H9 (cell line): ENCODE data around the gene SCUBE3. TPM values are rescaled to one million over a fixed set of nuclear protein-coding genes. Genes with fewer than 3 reads are reported as not detected.

Experiments
- DNase-seq: peaks from one replicate; pipeline ENCODE4 v3.0.0-alpha.2; 2017
- H2AFZ ChIP-seq: one replicate; pipeline ENCODE4 v1.6.1; 2013; ENCODE audit warnings: mild to moderate bottlenecking, low read length, control low read depth, moderate library complexity
- H2AK5ac ChIP-seq: 2 replicates; pipeline ENCODE4 v1.6.1; 2013; ENCODE audit warnings: low read length, control low read depth, mixed read lengths; ENCODE audit not compliant: insufficient read length
- H2BK120ac ChIP-seq: one replicate; pipeline ENCODE4 v1.6.1; 2013; ENCODE audit warnings: low read depth, mild to moderate bottlenecking, low read length, control low read depth, inconsistent platforms; ENCODE audit not compliant: poor library complexity, severe bottlenecking
- H2BK12ac ChIP-seq: 2 replicates; pipeline ENCODE4 v1.6.1; 2013; ENCODE audit warnings: low read length, control low read depth, mixed read lengths, low read depth; ENCODE audit not compliant: insufficient read length
- H2BK15ac ChIP-seq: 2 replicates; pipeline ENCODE4 v1.6.1; 2013; ENCODE audit warnings: low read depth, low read length, control low read depth
- H2BK20ac ChIP-seq: one replicate; pipeline ENCODE4 v1.6.1; 2013; ENCODE audit warnings: low read depth, mild to moderate bottlenecking, low read length, control low read depth, inconsistent platforms; ENCODE audit not compliant: poor library complexity, severe bottlenecking
- H2BK5ac ChIP-seq: 2 replicates; pipeline ENCODE4 v1.6.1; 2013; ENCODE audit warnings: low read length, control low read depth, mixed read lengths; ENCODE audit not compliant: insufficient read length
- H3K14ac ChIP-seq: 2 replicates; pipeline ENCODE4 v1.6.1; 2013; ENCODE audit warnings: low read length, control low read depth; ENCODE audit not compliant: insufficient read depth
- H3K18ac ChIP-seq: 2 replicates; pipeline ENCODE4 v1.6.1; 2013; ENCODE audit warnings: low read depth, mild to moderate bottlenecking, mixed read lengths, low read length, control low read depth; ENCODE audit not compliant: insufficient read length
- H3K23ac ChIP-seq: 2 replicates; pipeline ENCODE4 v1.6.1; 2013; ENCODE audit warnings: low read length, control low read depth, mixed read lengths, low read depth; ENCODE audit not compliant: insufficient read length
- H3K23me2 ChIP-seq: 2 replicates; pipeline ENCODE4 v1.6.1; 2013; ENCODE audit warnings: low read depth, mild to moderate bottlenecking, mixed read lengths, low read length, control low read depth; ENCODE audit not compliant: insufficient read length, poor library complexity, severe bottlenecking
- H3K27ac ChIP-seq: 2 replicates; pipeline ENCODE4 v1.5.1; 2013; ENCODE audit warnings: low read length, control low read depth, mixed read lengths, low read depth; ENCODE audit not compliant: insufficient read length
- H3K27me3 ChIP-seq: 2 replicates; pipeline ENCODE4 v1.6.1; 2013; ENCODE audit warnings: low read length, control low read depth, inconsistent platforms; ENCODE audit not compliant: insufficient read depth
- H3K4ac ChIP-seq: 2 replicates; pipeline ENCODE4 v1.6.1; 2013; ENCODE audit warnings: low read depth, mild to moderate bottlenecking, control low read depth, inconsistent platforms, low read length, moderate library complexity
- H3K4me1 ChIP-seq: 2 replicates; pipeline ENCODE4 v1.6.1; 2013; ENCODE audit warnings: low read length, control low read depth, inconsistent platforms; ENCODE audit not compliant: insufficient read depth
- H3K4me2 ChIP-seq: 2 replicates; pipeline ENCODE4 v1.6.1; 2013; ENCODE audit warnings: low read length, control low read depth, mixed read lengths; ENCODE audit not compliant: insufficient read length, insufficient read depth
- H3K56ac ChIP-seq: 2 replicates; pipeline ENCODE4 v1.6.1; 2013; ENCODE audit warnings: low read depth, mild to moderate bottlenecking, mixed read lengths, low read length, control low read depth; ENCODE audit not compliant: insufficient read length
- H3K79me1 ChIP-seq: 2 replicates; pipeline ENCODE4 v1.6.1; 2013; ENCODE audit warnings: low read depth, mild to moderate bottlenecking, moderate library complexity, low read length, control low read depth, inconsistent platforms; ENCODE audit not compliant: insufficient read depth, poor library complexity, severe bottlenecking
- H3K79me2 ChIP-seq: 2 replicates; pipeline ENCODE4 v1.6.1; 2013; ENCODE audit warnings: low read length, control low read depth, inconsistent platforms; ENCODE audit not compliant: insufficient read depth
- H3K9ac ChIP-seq: 2 replicates; pipeline ENCODE4 v1.6.1; 2013; ENCODE audit warnings: low read length, control low read depth, mixed read lengths; ENCODE audit not compliant: insufficient read length; ENCODE audit errors: extremely low read depth
- H3K9me3 ChIP-seq: one replicate; pipeline ENCODE4 v1.6.1; 2013; ENCODE audit warnings: low read depth, low read length, inconsistent platforms; ENCODE audit not compliant: control insufficient read depth
- H3T11ph ChIP-seq: one replicate; pipeline ENCODE4 v1.6.1; 2013; ENCODE audit warnings: mild to moderate bottlenecking, low read length, control low read depth, inconsistent platforms
- H4K20me1 ChIP-seq: one replicate; pipeline ENCODE4 v1.6.1; 2013; ENCODE audit not compliant: control insufficient read depth, insufficient read length, insufficient read depth
- H4K5ac ChIP-seq: 2 replicates; pipeline ENCODE4 v1.6.1; 2013; ENCODE audit warnings: low read depth, mild to moderate bottlenecking, mixed read lengths, low read length, control low read depth; ENCODE audit not compliant: insufficient read length
- H4K8ac ChIP-seq: replicated peaks from 2 replicates; pipeline ENCODE4 v1.6.1; 2013; ENCODE audit warnings: low read length, control low read depth, mixed read lengths, low read depth; ENCODE audit not compliant: insufficient read length
- H4K91ac ChIP-seq: 2 replicates; pipeline ENCODE4 v1.6.1; 2013; ENCODE audit warnings: low read depth, mild to moderate bottlenecking, moderate library complexity, mixed read lengths, low read length, control low read depth; ENCODE audit not compliant: insufficient read length
- H3K27ac Mint-ChIP-seq, 3 experiments: 2 replicates in 2 of 3; 3 replicates in 1 of 3; pipeline ENCODE4 v1.8.0; 2020 to 2021; ENCODE audit warnings: mixed read lengths in 3 of 3, mild to moderate bottlenecking in 1 of 3, moderate library complexity in 1 of 3
- H3K27me3 Mint-ChIP-seq: 2 replicates; pipeline ENCODE4 v1.8.0; 2021; ENCODE audit warnings: low read depth, mild to moderate bottlenecking, moderate library complexity, mixed read lengths
- H3K36me3 Mint-ChIP-seq, 3 experiments: 2 replicates in 2 of 3; 3 replicates in 1 of 3; pipeline ENCODE4 v1.8.0; 2020 to 2021; ENCODE audit warnings: low read depth in 3 of 3, mixed read lengths in 3 of 3; ENCODE audit not compliant: insufficient read depth in 1 of 3
- H3K4me1 Mint-ChIP-seq, 2 experiments: 2 replicates each; pipeline ENCODE4 v1.8.0; 2020; ENCODE audit warnings: mixed read lengths in 2 of 2
- H3K4me3 Mint-ChIP-seq, 2 experiments: 2 replicates in 1 of 2; 3 replicates in 1 of 2; pipeline ENCODE4 v1.8.0; 2020 to 2021; ENCODE audit warnings: mild to moderate bottlenecking in 2 of 2, mixed read lengths in 2 of 2, moderate library complexity in 1 of 2
- H3K9me3 Mint-ChIP-seq, 2 experiments: 2 replicates in 1 of 2; 3 replicates in 1 of 2; pipeline ENCODE4 v1.8.0; 2020; ENCODE audit warnings: mild to moderate bottlenecking in 2 of 2, mixed read lengths in 2 of 2, moderate library complexity in 1 of 2
- WGBS: extraction: QIAGEN DNeasy Blood & Tissue Kit; methylation state at CpG from one replicate; pipeline ENCODE4 v1.1.7; 2013; ENCODE audit warnings: missing lambda C conversion rate, low lambda C conversion rate, mixed read lengths; ENCODE audit not compliant: insufficient read length; ENCODE audit errors: extremely low coverage; 5-methylcytosine and 5-hydroxymethylcytosine counted together
- total RNA-seq: library from RNA; stranded (reverse); gene quantifications from 2 replicates; pipeline ENCODE4 v1.2.1, GENCODE V29; 2021
- TF ChIP-seq, protein P1 (sequence below): fragments of 200-600 bp; sonication (generic); conservative IDR thresholded peaks from 3 replicates; pipeline ENCODE4 v1.8.0; 2021; ENCODE audit warnings: antibody characterized with exemption, mild to moderate bottlenecking

SCUBE3 gene
- total RNA-seq, 1 experiment from 2014 or later, result 2.7 TPM

DNA sequence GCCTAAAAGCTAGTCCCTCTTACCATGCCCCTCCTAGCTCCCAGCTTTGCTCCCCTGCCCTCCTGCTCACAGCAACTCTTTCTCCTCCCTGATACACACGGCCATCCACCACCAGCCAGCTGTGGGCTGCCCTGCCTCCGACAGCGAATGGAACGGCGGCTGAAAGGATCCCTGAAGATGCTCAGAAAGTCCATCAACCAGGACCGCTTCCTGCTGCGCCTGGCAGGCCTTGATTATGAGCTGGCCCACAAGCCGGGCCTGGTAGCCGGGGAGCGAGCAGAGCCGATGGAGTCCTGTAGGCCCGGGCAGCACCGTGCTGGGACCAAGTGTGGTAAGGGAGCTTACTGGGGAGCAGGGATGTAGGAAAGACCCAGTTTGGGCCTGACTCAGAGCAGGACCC lies 29.1 kb downstream of the SCUBE3 start:
- H3K4me2 ChIP-seq, result no peak overlapping the region
- H3K4me1 Mint-ChIP-seq, result peaks cover 34 to 41% of the 10 kb centered on the region in 2 experiments

More for the DNA sequence above, 29.1 kb downstream of the SCUBE3 start:
- Histone ChIP-seq H3K4ac (no peak overlapping the region), H2BK15ac (no peak overlapping the region), H3K27me3 (peaks cover 4% of the 10 kb centered on the region; the same call in 1 of the 2 replicates), H4K91ac (no peak overlapping the region), H4K20me1 (no peaks in the 10 kb centered on the region), H3K79me1 (no peaks in the 10 kb centered on the region), H3K23me2 (no peaks in the 10 kb centered on the region), H4K5ac (no peak overlapping the region), H3K18ac (no peak overlapping the region), H2BK5ac (no peak overlapping the region), H2BK120ac (no peak overlapping the region), H2BK12ac (no peak overlapping the region), H2AFZ (no peak overlapping the region), H3K4me1 (no peaks in the 10 kb centered on the region; the same call in 1 of the 2 replicates), H3K9ac (no peak overlapping the region), H4K8ac (no peak overlapping the region), H3T11ph (no peak overlapping the region), H3K23ac (no peak overlapping the region), H3K27ac (no peak overlapping the region), H3K9me3 (no peaks in the 10 kb centered on the region), H2AK5ac (no peak overlapping the region), H3K79me2 (no peaks in the 10 kb centered on the region), H2BK20ac (no peak overlapping the region), H3K14ac (no peak overlapping the region), H3K56ac (no peak overlapping the region)
- Mint-ChIP-seq H3K27me3 (peaks cover 34% of the 10 kb centered on the region), H3K9me3 (no peaks in the 10 kb centered on the region), H3K36me3 (peaks cover 0 to 6% (median 0%) of the 10 kb centered on the region in 3 experiments; a peak in 5 of 7 replicates), H3K27ac (peak overlapping the region in 1 of 3 experiments; percentile 14; a peak in 1 of 7 replicates), H3K4me3 (no peak overlapping the region)
- TF ChIP-seq, protein P1, sequence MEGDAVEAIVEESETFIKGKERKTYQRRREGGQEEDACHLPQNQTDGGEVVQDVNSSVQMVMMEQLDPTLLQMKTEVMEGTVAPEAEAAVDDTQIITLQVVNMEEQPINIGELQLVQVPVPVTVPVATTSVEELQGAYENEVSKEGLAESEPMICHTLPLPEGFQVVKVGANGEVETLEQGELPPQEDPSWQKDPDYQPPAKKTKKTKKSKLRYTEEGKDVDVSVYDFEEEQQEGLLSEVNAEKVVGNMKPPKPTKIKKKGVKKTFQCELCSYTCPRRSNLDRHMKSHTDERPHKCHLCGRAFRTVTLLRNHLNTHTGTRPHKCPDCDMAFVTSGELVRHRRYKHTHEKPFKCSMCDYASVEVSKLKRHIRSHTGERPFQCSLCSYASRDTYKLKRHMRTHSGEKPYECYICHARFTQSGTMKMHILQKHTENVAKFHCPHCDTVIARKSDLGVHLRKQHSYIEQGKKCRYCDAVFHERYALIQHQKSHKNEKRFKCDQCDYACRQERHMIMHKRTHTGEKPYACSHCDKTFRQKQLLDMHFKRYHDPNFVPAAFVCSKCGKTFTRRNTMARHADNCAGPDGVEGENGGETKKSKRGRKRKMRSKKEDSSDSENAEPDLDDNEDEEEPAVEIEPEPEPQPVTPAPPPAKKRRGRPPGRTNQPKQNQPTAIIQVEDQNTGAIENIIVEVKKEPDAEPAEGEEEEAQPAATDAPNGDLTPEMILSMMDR, result no peak
- WGBS, result no CpG with 5 or more reads among the region's 13 CpGs
- DNase-seq, result no peak
